HG02798 (cell line): Measurements from ENCODE around the gene PYGM.
A peak's percentile ranks its signal among the peaks of the same experiment; 100 is the strongest.

Experiments used
- ATAC-seq: cut with Tn5 transposase; IDR thresholded peaks from one replicate; pipeline ENCODE4 v1.9.1; 2021; ENCODE audit warnings: mild to moderate bottlenecking; ENCODE audit not compliant: unreplicated experiment, poor library complexity

PYGM gene

DNA sequence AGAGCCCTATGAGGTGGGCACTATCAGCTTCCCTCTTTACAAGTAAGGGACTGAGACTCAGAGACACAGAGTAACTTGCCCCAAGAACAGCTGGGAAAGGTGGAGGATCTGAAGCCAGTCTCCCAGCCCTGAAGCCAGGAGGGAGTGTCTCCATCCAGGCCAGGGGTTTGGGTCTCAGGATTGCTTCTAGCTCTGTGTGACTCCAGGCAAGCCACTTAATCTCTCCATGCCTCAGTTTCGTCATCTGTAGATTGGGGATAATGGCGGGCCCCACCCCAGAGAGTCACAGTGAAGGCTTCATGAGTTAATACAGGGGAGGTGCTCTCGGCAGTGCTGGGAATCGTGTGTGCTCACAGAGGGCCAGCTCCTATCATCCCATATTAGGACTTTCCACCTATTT, 32.7 kb upstream of the PYGM start:
- ATAC-seq: no peak

DNA sequence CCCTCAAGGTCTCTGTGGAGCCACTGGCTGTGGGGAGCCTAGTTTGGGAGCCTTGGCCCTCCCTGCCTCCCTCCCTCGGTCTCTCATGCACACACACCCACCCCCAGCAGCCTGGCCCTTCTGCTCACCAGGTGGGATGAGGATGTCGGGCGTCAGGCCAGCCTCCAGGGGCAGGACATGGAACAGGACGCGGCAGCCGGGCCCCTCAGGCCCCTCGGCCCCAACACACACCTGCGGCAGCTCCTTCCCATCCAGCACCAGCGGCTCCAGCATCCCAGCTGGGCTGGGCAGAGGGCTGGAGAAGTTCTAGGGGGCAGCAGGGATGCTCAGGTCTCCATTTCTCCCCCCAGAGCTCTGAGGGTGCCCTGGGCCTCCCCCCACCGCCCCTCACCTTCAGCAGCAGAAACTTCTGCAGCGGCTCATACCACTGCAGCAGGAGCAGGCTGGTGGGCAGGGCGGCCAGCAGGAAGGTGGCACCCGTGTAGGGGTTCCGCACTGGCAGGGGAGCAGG, 32.1 kb upstream of the PYGM start:
- ATAC-seq: no peak

DNA sequence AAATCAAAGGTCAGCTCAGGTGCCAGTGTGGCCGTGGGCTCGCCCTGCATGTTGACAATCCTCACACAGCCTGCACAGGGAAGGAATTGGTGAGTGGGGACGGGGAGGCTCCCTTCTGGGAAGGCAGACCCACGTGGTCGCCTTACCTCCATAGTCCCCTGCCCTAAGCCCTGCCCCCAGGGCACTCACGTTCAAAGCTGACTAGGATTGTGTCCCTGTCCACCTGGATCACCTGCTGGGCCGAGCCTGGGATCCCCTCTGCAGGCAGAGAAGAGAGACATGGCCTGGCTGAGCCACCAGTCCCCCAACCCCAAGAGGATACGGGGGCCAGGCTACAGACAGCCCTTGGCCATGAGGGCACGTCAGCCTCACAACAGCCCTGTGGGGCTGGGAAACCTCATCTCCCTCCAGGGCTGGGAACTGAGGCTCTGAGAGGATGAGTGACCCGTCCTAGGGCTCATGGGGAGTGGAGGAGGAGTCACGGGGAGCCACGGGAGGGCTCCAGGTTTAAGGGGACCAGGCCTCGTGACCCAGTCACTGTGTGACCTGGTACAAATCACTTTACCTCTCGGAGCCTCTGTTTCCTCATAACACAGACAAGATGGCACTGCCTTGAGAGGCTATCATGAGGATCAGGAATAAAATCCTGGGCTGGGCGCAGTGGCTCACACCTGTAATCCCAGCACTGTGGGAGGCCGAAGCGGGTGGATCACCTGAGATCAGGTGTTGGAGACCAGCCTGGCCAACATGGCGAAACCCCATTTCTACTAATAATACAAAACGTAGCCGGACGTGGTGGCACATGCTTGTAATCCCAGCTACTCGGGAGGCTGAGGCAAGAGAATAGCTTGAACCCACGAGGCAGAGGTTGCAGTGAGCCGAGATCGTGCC, 30.7 kb upstream of the PYGM start:
- no peak for ATAC-seq

DNA sequence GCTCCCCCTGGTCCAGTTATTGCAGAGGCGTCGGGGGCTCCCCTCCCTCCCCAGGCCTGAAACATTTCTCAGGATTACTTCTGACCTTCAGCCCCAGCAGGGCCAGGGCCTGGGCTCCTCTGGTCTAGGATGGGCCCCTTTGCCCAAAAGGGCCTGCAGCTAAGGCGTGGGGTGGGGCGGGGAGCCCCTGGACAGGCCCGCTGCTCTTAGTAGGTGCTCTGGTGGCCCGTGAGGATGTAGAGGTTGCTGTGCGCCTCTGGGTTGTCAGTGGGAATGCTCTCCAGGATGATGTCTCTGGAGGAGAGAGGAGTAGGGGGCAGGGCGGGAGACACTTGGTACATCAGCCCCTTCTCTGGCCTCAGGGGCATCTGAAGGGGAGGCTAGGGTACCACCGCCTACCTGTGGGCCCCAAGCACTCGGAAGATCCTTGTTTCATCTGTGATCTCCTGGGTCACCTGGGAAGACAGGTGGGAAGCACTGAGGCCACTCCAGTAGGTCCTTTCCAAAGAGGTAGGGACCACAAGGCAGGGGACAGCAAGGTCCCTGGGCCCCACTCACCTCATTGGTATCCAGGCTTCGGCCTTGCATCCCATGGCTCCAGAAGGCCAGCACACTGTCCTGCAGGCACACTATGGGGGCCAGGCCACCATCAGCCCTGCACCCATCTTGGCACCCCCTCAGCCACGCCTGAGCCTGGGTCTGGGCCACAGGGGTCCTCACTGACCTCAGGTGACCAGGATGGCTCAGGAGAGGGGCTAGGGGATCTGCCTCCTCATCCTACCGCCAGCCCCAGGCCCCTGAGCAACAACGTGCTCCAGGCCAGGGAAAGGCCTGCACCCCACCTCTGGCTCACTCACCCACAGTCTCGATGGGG, 29.8 kb upstream of the PYGM start:
- ATAC-seq: no peak

DNA sequence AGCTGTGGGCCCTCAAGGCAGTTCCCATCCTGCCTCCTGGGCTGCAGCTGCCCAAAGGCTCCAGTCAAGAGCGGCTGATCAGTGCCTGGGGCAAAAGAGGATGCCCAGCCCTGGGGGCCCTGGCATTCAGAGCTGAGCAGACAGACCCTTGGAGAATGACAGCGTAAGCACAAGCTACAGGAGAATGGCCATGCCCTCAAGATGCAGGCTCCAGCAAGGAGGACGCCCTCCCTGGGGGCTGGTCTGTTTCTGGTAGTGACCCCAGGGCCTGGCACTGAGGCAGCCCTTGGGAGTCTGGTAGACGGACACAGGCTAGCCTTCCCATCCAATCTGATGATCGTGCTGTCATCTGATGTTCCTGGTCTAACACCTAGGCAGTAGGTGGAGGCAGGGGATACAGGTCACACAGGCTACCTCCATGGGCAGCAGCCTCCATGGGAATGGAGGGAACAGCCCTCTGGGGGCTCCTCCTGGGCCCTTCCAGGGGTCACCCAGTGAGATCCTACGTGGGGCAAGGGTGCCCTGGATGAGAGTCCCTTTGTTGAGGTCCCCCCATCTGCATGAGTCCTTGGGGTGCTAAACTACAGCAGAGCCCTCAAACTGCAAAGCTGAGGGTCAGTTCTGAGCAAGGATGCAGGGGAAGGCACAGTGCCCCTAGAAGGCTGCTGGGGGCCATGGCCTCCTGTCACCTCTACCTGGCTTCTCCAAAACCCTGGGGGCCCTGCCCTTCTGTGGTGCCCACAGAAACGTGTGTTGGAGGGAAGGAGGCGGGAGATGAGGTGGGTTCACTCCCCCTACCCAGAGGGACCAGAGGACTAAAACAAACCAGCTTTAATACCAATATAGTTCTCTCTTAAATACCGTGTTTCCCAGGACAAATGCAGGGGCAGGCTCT, 28.8 kb upstream of the PYGM start:
- ATAC-seq: no peak

DNA sequence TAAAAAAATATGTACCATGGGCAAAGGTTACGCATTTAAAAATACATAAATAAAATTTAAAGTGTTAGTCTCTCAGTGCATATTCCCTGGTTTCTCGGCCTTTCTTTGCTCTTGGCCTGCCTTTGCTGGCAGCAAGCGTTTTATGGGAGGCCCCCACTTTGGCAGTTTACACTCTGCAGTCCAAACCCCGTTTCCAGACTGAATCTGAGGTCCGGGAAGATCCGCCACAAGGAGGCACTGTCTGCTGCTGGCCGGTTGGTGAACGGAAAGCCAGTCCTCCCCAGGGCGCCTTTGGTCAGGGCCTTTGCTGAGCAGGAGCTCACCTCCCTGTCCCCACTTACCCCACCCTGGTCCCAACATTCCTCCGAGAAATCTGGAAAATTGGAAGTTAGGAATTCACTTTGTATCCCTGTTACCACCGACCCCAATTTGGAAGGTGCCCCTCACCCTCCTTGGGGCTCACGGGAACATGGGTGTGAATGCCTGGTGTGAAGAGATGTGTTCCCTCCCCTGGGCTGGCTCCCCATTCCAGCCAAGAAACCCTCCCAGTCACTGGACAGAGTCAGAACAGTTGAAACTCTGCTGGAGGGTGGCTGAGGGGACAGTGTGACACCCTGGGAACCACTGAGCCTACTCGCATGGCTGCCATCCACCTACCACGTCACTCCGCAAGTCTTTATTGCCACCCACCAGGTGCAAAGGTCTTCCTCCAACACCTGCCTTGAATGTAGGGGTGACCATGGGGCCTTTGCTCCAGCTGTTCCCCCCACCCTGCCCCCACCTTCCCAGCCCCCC, 27.9 kb upstream of the PYGM start:
- no peak for ATAC-seq

DNA sequence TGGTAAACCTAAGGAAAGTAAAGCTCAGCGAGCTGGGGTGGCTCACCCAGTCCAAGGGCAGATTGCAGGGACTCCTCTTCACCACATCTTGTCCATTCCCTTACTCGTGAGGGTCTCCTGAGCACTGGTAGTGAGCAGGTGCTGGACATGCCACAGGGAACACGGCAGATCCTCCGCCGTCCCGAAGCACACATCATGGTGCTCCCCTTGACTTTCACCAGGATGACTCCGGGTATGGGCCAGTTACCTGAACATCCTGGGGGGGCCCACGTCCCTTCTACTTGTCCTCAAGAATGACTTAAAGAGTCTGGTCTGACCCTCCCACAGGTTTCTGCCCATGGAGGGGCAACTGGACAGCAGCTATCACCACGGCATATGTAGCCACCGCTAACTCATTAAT, 26.5 kb upstream of the PYGM start:
- no peak for ATAC-seq

DNA sequence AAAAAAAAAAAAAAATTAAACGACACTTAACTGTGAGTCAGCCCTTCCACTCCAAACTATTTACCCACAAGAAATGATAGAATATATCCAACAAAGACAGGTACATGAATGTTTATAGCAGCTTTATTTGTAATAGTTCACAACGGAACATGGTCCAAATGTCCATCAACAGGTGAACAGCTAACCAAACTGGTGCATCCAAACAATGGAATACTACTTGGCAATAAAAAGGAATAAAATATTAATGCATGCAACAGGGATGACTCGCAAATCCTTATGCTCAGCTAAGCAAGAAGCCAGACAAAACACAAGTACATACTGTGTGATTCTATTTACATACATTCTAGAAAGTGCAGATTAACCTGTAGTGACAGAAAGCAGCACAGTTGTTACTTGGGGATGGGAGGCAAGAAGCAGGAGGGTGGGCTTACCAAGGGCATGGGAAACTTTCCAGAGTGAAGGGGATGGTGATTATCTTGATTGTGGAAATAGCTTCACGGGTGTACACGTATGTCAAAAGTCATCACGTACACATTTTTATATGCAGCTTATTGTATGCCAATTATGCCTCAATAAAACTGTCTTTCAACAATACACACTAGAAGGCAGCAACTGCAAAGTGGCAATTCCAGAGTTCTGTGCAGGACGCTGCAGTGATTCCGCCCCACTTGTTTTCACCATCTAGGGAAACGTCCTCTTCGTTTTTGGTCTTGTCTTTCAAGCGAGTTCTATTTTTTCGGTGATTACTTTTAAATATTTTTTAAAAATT, 25.2 kb upstream of the PYGM start:
- ATAC-seq: no peak

DNA sequence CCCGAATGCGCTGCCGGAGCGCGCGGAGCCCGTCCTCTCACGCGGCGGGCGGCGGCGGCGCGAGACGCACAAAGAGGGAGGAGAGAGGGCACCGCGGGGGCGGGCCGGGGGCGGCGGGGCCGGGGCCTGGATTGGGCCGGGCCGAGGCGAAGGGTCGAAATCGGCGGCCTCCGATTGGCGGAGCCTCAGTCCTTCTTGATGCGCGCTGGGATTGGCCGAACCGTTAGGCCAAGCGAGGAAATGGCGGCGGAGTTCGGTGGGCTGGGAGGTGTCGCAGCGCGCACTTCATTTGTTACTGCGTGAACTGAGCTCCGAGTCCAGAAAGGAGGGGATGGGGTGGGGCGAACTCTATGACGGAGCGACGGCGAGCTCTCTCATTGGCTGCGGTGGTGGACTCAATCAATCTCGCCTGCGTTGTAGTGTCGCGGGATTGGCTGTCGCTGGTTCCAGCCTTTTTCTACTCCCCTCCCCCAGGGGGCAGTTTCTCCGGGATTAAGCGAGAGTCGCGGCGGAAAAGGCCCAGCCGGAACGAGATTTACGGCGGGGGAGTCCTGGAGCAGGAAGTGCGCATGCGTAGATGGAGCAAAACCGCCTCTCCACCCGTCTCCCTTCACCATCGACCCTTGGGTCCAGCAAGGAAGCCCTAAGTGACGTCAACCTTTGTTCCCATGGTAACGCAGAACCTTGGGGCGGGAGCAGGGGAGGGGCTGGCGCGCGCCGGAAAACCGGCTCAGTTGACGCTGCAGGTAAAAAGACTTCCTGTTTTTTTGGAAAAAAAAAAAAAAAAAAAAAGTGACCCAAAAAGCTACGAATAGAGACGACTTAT, 18.9 kb upstream of the PYGM start, which contains the start of gene SF1:
SF1 (minus strand) TSS at position 70 of the 826 bp plus-strand sequence. CDS start 150 bp downstream, outside the sequence.
- peak; percentile 83 for ATAC-seq

DNA sequence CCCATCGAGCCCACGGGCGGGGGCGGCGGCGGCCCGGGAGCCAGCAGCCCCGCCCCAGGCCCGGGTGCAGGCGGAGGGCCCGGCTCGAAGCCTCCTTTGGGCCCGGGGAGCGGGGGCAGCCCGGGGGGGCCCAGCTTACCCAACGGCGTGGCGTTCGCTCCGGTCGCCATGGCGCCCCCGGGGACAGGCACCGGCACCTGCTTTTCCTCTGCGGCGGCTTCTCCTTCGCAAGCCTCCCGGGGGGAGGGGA, 18.4 kb upstream of the PYGM start:
- no peak for ATAC-seq

DNA sequence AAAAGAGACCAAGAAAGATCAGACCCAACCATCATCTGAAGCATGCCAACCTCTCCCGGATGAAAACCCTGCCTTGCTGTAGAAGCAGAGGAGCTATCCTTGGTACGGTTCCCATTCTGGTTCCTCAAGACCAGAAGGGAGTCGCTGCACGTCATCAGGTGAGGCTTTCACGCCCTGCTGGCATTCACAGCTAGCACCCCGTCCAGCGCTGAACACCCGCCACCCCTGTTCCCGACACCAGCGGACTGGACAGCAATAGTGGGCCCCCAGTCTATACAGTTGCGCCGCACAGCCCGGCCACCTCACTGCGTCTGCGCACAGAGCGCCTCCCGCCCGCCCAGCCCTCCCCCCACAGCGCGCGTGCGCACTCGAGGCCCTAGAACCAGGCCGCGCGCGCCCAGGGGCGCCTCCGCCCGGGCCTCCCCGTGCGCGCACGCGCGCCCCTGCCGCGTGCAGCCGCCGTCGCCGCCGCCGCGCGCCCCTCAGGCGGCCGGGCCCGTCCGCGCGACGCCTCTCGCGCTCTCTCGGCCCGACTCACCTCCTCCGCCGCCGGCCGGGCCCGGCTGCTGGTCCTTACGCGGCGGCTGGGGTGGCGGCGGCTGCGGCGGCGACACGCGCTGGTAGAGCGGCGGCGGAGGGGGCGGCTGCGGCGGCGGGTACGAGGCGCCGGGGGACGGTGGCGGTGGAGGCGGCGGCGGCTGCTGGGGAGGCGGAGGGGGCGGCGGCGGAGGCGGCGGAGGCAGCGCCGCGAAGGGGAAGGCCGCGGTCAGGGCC, 17.9 kb upstream of the PYGM start:
- ATAC-seq: peak; percentile 22

DNA sequence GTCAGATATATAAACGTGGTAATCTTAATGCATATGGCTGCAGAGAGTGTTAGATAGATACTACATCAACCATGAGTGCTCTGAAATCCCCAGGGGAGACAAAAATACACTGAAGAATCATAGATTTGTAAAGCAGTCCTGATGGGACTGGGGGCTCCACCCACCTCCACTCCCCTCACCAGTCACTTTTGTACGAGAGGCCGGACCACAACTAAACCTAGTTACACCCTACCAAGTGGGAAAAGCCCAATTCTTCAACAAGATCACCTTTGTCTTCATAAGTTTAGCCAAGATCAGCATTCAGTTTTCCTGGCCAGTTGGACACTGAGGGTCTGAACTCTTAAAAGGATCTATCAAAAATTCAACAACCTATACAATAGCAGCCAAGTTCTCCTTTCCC, 17.1 kb upstream of the PYGM start:
- no peak for ATAC-seq

DNA sequence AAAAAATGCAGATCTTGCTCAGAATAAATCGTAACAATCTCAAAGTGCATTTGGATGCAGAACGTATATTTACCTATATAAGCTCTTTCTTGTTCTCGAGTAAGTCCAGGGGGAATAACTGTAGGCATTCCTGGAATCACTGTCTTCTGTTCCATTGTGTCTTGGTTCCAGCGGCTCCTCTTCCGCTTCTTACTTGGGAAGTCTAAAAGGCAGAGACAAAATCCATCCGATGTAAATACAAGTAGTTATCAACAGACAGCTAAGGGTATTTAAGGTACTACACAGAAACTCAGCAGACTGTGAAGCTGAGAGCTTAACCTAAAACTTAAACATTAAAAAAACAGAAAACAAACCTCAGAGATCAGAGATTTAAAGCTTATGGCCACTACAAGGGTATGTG, 16.7 kb upstream of the PYGM start:
- no peak for ATAC-seq

DNA sequence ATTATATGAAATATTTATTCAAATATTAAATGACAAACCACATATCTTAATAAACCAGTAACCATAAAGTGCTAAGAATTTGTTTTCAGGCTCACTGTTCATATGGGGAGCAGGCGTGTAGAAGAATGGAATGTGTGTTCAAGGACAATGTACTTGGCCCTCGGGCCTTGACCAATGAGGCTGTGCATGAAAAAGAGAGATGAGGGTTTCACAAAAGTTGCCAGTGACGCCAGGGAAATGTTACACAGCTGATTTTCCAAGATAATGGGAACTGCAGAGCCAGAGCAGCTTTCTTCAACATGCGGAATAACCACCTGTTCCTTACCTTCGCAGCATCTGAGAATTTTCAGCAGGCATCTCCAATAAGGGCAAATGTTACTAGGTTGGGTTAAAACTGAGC, 14.4 kb upstream of the PYGM start:
- ATAC-seq: no peak

DNA sequence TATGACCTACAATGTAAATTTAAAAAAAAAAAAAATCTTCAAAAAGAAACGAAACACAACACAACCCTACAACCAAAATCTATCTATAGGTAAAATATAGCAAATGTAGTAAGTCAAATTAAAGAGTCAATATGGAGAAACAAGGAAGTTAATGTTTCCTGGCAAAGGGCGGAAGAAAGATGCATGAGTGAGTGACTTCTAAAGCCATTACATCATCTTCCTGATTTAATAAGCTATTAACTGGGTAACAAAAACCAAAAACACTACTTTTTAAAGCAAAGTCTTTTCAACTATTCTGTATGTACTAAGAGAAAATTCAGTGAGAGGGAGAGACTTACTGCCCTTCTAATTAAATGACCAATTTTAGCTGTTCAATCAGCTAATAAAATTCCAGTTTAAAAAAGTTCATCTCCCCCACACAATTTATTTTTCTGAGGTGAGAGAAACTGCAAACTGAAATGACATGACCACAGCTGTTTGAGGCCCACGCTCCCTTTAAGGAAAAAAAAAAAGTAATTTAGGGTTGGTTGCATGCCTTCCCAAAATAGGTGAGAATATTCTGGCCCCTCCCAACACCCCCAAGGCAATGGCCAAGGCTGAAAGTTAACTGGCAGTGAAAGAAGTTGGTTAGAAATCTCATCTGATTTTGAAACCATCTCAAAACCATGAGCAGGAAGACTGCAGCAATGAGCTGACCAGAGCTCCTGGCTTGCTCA, 12.7 kb upstream of the PYGM start:
- ATAC-seq: no peak

DNA sequence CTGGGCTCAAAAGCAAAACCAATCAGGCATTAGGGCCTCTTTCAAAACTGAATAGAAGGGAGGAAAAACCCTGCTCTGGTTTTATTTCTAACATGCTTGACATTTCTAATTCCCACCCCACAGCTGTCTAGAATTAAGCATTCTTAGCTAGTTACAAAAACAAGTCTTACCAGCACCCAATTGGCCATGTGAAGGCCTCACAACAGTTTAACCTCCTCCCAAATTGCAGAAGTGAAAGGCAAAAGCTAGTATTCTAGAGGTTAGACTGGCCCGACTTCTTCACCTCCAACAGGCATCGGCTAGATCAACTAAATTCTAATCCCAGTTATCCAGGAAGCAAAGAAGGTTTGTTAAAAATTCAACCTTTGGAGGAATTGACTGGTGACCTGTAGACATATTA, 12.1 kb upstream of the PYGM start:
- ATAC-seq: no peak

DNA sequence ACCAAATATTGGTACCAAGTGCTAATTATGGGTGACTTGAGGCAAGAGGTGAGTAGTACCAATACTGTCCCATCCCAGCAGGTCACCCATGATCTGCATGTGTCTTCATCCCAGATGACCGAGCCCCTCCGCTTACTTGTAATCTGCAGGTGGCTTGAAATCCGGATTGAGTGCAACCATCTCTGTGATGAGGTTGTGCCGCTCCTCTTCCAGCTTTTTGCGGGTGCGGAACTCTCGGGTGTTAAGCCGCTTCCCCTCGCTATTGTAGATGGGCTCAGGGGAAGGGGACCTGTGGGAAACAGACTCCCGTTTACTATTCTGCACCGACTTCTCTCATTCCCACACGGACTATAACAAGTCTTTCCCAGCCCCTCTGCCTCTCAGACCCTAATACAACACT, 10.3 kb upstream of the PYGM start:
- no peak for ATAC-seq
